Brain microvascular endothelial cell (primary cell): ENCODE measurements around the gene MRPL23.

Source experiments
- DNase-seq: peaks from one replicate; pipeline ENCODE4 v3.0.0-alpha.2; 2020
- H3K27ac ChIP-seq: fragments of 250-450 bp; sonication (Bioruptor Pico); 2 replicates; pipeline ENCODE4 v1.5.1; 2020; ENCODE audit warnings: mild to moderate bottlenecking, moderate library complexity
- H3K27me3 ChIP-seq: fragments of 250-450 bp; sonication (Bioruptor Pico); replicated peaks from 2 replicates; pipeline ENCODE4 v1.5.1; 2020; ENCODE audit warnings: mild to moderate bottlenecking
- H3K36me3 ChIP-seq: fragments of 250-450 bp; sonication (Bioruptor Pico); replicated peaks from 2 replicates; pipeline ENCODE4 v1.5.1; 2020; ENCODE audit warnings: mild to moderate bottlenecking
- H3K4me3 ChIP-seq: 2 replicates; pipeline ENCODE4 v1.5.1; 2011; ENCODE audit warnings: low read depth, mild to moderate bottlenecking, control low read depth, low read length, moderate library complexity
- CTCF ChIP-seq: IDR thresholded peaks from 2 replicates; pipeline ENCODE4 v1.5.1; 2011; ENCODE audit warnings: low read depth, mild to moderate bottlenecking, moderate library complexity, low read length, control low read depth, inconsistent platforms; ENCODE audit errors: missing control alignments
- in situ Hi-C: cut with HindIII; loops from 2 replicates; pipeline ENCODE4 v1.10.0; 2017; ENCODE audit warnings: low sequenced_read_pairs, low pct_ligation_motif_present

Gene MRPL23

GRCh38 chr11:1949302-1949701 lies 2.2 kb downstream of the MRPL23 start:
- Histone ChIP-seq H3K27ac (no peak overlapping the region), H3K36me3 (no peaks in the 10 kb centered on the region), H3K27me3 (no peaks in the 10 kb centered on the region), H3K4me3 (no peak overlapping the region)
- in situ Hi-C loops = no loop called here
- no peak for DNase-seq
- TF ChIP-seq CTCF = no peak

GRCh38 chr11:1949922-1950321 lies 2.8 kb downstream of the MRPL23 start:
- no peak overlapping the region for H3K4me3 ChIP-seq
- H3K27me3 ChIP-seq = no peaks in the 10 kb centered on the region
- no peak for DNase-seq
- H3K36me3 ChIP-seq = no peaks in the 10 kb centered on the region
- in situ Hi-C loops = no loop called here
- no peak for TF ChIP-seq CTCF
- H3K27ac ChIP-seq = no peak overlapping the region

- H3K27ac ChIP-seq = no peak overlapping the region
- no peak for DNase-seq
- no peaks in the 10 kb centered on the region for H3K36me3 ChIP-seq
- H3K4me3 ChIP-seq = no peak overlapping the region
- no peaks in the 10 kb centered on the region for H3K27me3 ChIP-seq
- TF ChIP-seq CTCF = no peak
- in situ Hi-C loops = no loop called here
Measured at GRCh38 chr11:1952806-1953482, 5.8 kb downstream of the MRPL23 start.

GRCh38 chr11:1953489-1954266 lies 6.5 kb downstream of the MRPL23 start:
- in situ Hi-C loops = no loop called here
- TF ChIP-seq CTCF = no peak
- no peak for DNase-seq
- H3K27me3 ChIP-seq = no peaks in the 10 kb centered on the region
- H3K36me3 ChIP-seq = no peaks in the 10 kb centered on the region
- H3K4me3 ChIP-seq = no peak overlapping the region
- H3K27ac ChIP-seq = no peak overlapping the region

- DNase-seq = no peak
- no peak for TF ChIP-seq CTCF
- Histone ChIP-seq H3K27me3 (no peaks in the 10 kb centered on the region), H3K27ac (no peak overlapping the region), H3K4me3 (no peak overlapping the region), H3K36me3 (no peaks in the 10 kb centered on the region)
- in situ Hi-C loops = no loop called here
Measured at GRCh38 chr11:1958367-1958766, 11.2 kb downstream of the MRPL23 start.
